Stimulated activated naive CD8-positive, alpha-beta T cell treated with anti-CD3 and anti-CD28 coated beads, Interleukin-15, Interleukin-2, amounts not matched to agents 100 U/mL and 50 U/mL, for 24 hours (primary cell): Measurements from ENCODE around the gene CCDC78.

ENCODE experiments used
- ATAC-seq: fragments of 150-1000 bp; cut with Tn5 transposase; one replicate; pipeline ENCODE4 v1.10.0; 2021
- DNase-seq: peaks from one replicate; pipeline ENCODE4 v3.0.0; 2021

CCDC78 gene

GRCh38 chr16:726438-727290 is at the start of gene CCDC78, which contains the start of gene HAGHL:
CCDC78 (minus strand) TSS chr16:726443; CDS start chr16:726367, 76 bp downstream.
HAGHL (plus strand) TSS chr16:727106; CDS start chr16:727510, 404 bp downstream.
- DNase-seq (peak; percentile 79), ATAC-seq (peak; percentile 10)

GRCh38 chr16:775236-775796 is 49.1 kb upstream of the CCDC78 start:
- ATAC-seq (no peak), DNase-seq (no peak)

GRCh38 chr16:774086-775001 is 48.1 kb upstream of the CCDC78 start:
- ATAC-seq = no peak
- no peak for DNase-seq

- ATAC-seq = no peak
- DNase-seq = no peak
Measured at GRCh38 chr16:772959-773358, 46.7 kb upstream of the CCDC78 start.

- no peak for ATAC-seq
- no peak for DNase-seq
Measured at GRCh38 chr16:770411-770810, 44.2 kb upstream of the CCDC78 start.

GRCh38 chr16:769934-770333 is 43.7 kb upstream of the CCDC78 start:
- no peak for ATAC-seq
- DNase-seq = no peak

- DNase-seq (no peak), ATAC-seq (no peak)
Measured at GRCh38 chr16:769184-769784, 43.0 kb upstream of the CCDC78 start.

GRCh38 chr16:768428-768827 is 42.2 kb upstream of the CCDC78 start:
- ATAC-seq (no peak), DNase-seq (no peak)

GRCh38 chr16:767743-768235 is 41.5 kb upstream of the CCDC78 start:
- DNase-seq (no peak), ATAC-seq (no peak)

- ATAC-seq (no peak), DNase-seq (no peak)
Measured at GRCh38 chr16:766820-767640, 40.8 kb upstream of the CCDC78 start.

GRCh38 chr16:766008-766819 is 40.0 kb upstream of the CCDC78 start:
- no peak for DNase-seq
- no peak for ATAC-seq

GRCh38 chr16:765488-765865 is 39.2 kb upstream of the CCDC78 start:
- DNase-seq = no peak
- no peak for ATAC-seq

- ATAC-seq (no peak), DNase-seq (no peak)
Measured at GRCh38 chr16:764848-765487, 38.7 kb upstream of the CCDC78 start.

- DNase-seq (no peak), ATAC-seq (no peak)
Measured at GRCh38 chr16:764184-764750, 38.0 kb upstream of the CCDC78 start.

- DNase-seq (no peak), ATAC-seq (no peak)
Measured at GRCh38 chr16:763369-764183, 37.3 kb upstream of the CCDC78 start.

GRCh38 chr16:762595-763268 is 36.5 kb upstream of the CCDC78 start:
- no peak for ATAC-seq
- DNase-seq = no peak

GRCh38 chr16:761625-762513 is 35.6 kb upstream of the CCDC78 start:
- no peak for ATAC-seq
- DNase-seq = no peak
